Measurements from ENCODE around the gene DNAH14. TPM values are rescaled to one million over a fixed set of nuclear protein-coding genes. Genes with fewer than 3 reads are reported as not detected.

DNAH14 gene
- 38.2 and 39.7 TPM in 2 replicates for total RNA-seq (2021)
- long read RNA-seq, transcript DNAH14-205 (7 exons, 1,103 nt) = major isoform, 18 of 71 reads
- long read RNA-seq, partial matches to known transcripts = 13 of 71 reads
- long read RNA-seq, other reads (novel, unspliced or antisense) = 39 of 71 reads

DNA sequence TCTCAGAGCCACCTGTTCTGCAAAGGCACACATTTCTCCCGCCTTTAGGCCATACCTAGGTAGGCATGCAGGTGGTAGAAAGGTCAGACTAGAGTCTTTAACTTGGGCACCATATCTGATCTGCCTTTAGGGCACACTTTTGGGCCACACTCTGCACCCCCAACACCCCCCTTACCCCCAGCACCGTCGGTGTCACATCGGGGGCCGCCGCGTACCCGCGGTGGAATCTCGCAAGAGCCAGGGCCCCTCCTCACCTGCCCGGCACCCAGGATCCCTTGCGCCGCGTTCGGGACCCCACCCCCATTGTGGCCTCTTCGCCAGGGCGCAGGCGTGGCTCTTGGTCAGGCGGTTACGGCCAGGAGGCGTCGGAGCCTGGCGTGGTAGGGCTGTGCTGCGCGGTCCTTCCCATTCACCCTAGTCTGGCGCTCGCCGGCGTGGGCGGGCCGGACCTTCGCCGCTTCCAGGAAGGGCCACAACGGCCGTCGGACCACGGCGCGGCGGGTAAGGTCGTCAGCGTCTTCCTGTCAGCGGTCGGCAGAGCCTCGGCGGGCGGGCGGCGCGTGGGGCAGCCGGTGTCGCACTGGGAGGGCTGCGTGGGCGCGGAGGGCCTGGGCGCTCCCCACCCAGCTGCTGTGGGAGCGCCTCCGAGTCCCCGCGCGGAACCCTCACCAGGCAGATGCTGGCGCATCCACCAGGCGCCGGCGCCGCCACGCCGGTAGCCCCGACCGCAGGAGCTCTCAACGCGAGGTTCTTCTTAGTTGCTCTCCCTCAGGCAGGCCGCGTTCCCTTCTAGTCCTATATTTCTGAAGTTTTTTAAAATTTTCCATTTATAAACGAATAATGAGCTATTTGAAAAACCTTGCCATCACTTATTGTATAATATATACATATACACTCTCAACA lies at the start of gene DNAH14:
Gene DNAH14 (plus strand): TSS at position 341 of the 903 bp plus-strand sequence. CDS start 23,028 bp downstream, outside the sequence.
- H2BK15ac ChIP-seq (ENCODE audit: low read depth, low read length) = no peak within 1 kb of the TSS
- H3K4me1 ChIP-seq (ENCODE audit: insufficient read depth, low read length) = no peaks in the 10 kb centered on the region
- H4K20me1 ChIP-seq (ENCODE audit: control insufficient read depth, insufficient read depth, insufficient read length) = no peaks in the 10 kb centered on the region
- no peak within 1 kb of the TSS for H4K8ac ChIP-seq (replicated peaks; ENCODE audit: insufficient read length, low read depth, low read length)
- H3K4me2 ChIP-seq (ENCODE audit: insufficient read depth, insufficient read length, low read length) = peak within 1 kb of the TSS; percentile 36
- no CpG with 5 or more reads among the region's 75 CpGs for WGBS (ENCODE audit: extremely low coverage, insufficient read length, low lambda C conversion rate)
- no peaks in the 10 kb centered on the region for H3K4me1 Mint-ChIP-seq
- H3K18ac ChIP-seq (ENCODE audit: insufficient read length, low read depth, low read length) = peak within 1 kb of the TSS; percentile 71
- H3K9me3 Mint-ChIP-seq = peaks cover 35 to 37% of the 10 kb centered on the region in 2 experiments
- H3K36me3 Mint-ChIP-seq (ENCODE audit: insufficient read depth in 1 of 3, low read depth in 3 of 3) = peaks cover 29 to 38% (median 32%) of the 10 kb centered on the region in 3 experiments
- H3K9ac ChIP-seq (ENCODE audit: extremely low read depth, insufficient read length, low read length) = peak within 1 kb of the TSS; percentile 39
- H3K27ac Mint-ChIP-seq = peak within 1 kb of the TSS in 1 of 3 experiments; percentile 70; a peak in 1 of 7 replicates
- no peak within 1 kb of the TSS for H4K91ac ChIP-seq (ENCODE audit: insufficient read length, low read depth, low read length)
- H3K14ac ChIP-seq (ENCODE audit: insufficient read depth, low read length) = peak within 1 kb of the TSS; percentile 90
- no peak within 1 kb of the TSS for H3K23ac ChIP-seq (ENCODE audit: insufficient read length, low read depth, low read length)
- no peak within 1 kb of the TSS for H3T11ph ChIP-seq (ENCODE audit: low read length)
- H3K27me3 Mint-ChIP-seq (ENCODE audit: low read depth) = no peaks in the 10 kb centered on the region; the same call in 1 of the 2 replicates
- no peak within 1 kb of the TSS for H3K56ac ChIP-seq (ENCODE audit: insufficient read length, low read depth, low read length)
- no peaks in the 10 kb centered on the region for H3K79me1 ChIP-seq (ENCODE audit: insufficient read depth, low read depth, low read length, poor library complexity, severe bottlenecking)
- H2AFZ ChIP-seq (ENCODE audit: low read length) = peak within 1 kb of the TSS; percentile 1
- no peak within 1 kb of the TSS for H4K5ac ChIP-seq (ENCODE audit: insufficient read length, low read depth, low read length)
- DNase-seq = peak; percentile 88
- no peak within 1 kb of the TSS for H2BK12ac ChIP-seq (ENCODE audit: insufficient read length, low read depth, low read length)
- H3K4ac ChIP-seq (ENCODE audit: low read depth, low read length) = no peak within 1 kb of the TSS
- no peaks in the 10 kb centered on the region for H3K27me3 ChIP-seq (ENCODE audit: insufficient read depth, low read length)
- H3K4me3 Mint-ChIP-seq = peak within 1 kb of the TSS; percentile 75 to 83
- H2AK5ac ChIP-seq (ENCODE audit: insufficient read length, low read length) = no peak within 1 kb of the TSS
- H2BK5ac ChIP-seq (ENCODE audit: insufficient read length, low read length) = no peak within 1 kb of the TSS
- no peak within 1 kb of the TSS for H2BK20ac ChIP-seq (ENCODE audit: low read depth, low read length, poor library complexity, severe bottlenecking)
- H3K27ac ChIP-seq (ENCODE audit: insufficient read length, low read depth, low read length) = no peak within 1 kb of the TSS
- H3K9me3 ChIP-seq (ENCODE audit: control insufficient read depth, low read depth, low read length) = peaks cover 5% of the 10 kb centered on the region
- no peaks in the 10 kb centered on the region for H3K23me2 ChIP-seq (ENCODE audit: insufficient read length, low read depth, low read length, poor library complexity, severe bottlenecking)
- H2BK120ac ChIP-seq (ENCODE audit: low read depth, low read length, poor library complexity, severe bottlenecking) = no peak within 1 kb of the TSS
- TF ChIP-seq, protein P1, sequence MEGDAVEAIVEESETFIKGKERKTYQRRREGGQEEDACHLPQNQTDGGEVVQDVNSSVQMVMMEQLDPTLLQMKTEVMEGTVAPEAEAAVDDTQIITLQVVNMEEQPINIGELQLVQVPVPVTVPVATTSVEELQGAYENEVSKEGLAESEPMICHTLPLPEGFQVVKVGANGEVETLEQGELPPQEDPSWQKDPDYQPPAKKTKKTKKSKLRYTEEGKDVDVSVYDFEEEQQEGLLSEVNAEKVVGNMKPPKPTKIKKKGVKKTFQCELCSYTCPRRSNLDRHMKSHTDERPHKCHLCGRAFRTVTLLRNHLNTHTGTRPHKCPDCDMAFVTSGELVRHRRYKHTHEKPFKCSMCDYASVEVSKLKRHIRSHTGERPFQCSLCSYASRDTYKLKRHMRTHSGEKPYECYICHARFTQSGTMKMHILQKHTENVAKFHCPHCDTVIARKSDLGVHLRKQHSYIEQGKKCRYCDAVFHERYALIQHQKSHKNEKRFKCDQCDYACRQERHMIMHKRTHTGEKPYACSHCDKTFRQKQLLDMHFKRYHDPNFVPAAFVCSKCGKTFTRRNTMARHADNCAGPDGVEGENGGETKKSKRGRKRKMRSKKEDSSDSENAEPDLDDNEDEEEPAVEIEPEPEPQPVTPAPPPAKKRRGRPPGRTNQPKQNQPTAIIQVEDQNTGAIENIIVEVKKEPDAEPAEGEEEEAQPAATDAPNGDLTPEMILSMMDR (conservative IDR thresholded peaks at IDR 0.05) = no peak
- H3K79me2 ChIP-seq (ENCODE audit: insufficient read depth, low read length) = peaks cover 1% of the 10 kb centered on the region; the same call in 1 of the 2 replicates
